ENCODE measurements around the gene PELI2.

PELI2 gene

GRCh38 chr14:56193347-56193746 is 75.1 kb downstream of the PELI2 start:
- in situ Hi-C loops (cut with MboI; ENCODE audit: low pct_unique_long_range_greater_than_20kb, low sequenced_read_pairs), result no loop called here
- DNase-seq, result no peak

DNA sequence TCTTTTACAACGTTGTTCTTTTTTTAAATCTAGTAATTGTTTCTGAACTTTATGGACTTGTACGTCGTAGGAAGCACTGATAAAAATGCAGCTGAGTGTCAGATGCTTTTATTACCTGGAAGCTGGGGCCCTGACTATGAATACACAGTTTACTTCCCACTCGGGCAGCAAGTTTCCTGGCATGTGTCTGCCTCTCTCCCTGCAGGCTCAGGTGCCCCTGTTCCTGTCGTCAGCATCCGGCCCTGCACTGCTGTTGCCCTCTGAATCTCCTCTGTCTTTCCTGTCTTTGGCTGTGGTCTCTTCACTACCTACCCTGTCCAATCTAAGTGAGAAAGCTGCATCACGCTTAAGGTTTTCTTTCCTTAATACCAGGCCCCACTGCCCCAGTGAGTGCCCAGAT is 75.8 kb downstream of the PELI2 start:
- in situ Hi-C loops (cut with MboI; ENCODE audit: low pct_unique_long_range_greater_than_20kb, low sequenced_read_pairs), result no loop called here
- DNase-seq, result no peak

DNA sequence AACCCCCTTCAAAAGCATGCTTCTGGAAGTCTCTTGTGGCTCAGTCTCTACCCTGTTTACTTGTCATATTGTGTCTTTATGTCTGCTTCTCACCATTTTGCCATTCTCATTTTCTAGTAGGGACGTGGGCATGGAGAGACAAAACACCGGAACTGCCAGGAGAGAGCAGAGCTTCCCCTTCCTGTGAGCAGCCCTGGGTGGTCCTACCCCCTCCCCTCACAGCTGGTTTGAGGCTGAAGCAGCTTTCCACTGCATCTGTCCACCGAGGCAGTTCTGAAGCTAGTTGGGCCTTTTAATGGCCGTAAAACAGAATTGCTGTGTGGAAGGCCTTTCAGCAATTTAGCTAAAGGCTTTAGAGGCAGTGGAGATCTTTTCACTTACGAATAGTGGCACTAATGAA is 77.0 kb downstream of the PELI2 start:
- in situ Hi-C loops (cut with MboI; ENCODE audit: low pct_unique_long_range_greater_than_20kb, low sequenced_read_pairs), result no loop called here
- peak; percentile 26 for DNase-seq

DNA sequence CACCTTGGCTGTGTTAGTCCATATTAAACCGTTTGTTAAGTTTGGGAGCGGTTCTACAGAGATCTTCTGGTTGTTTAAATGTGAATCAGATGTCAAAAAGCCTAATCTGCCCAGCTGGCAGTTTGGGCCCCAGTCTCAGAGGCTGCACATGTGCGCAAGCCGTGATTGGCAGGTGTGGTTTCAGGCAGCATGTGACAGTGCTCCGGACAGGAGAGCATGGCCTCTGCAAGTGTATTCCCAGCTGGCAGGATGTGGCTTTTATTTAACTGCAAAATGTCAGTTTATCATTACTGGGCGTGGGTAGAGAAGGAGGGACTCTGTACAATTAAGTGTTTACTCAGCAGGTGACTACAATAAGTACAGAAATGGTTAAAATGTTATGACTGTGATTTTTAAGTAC is 77.5 kb downstream of the PELI2 start:
- in situ Hi-C loops (cut with MboI; ENCODE audit: low pct_unique_long_range_greater_than_20kb, low sequenced_read_pairs), result no loop called here
- peak; percentile 70 for DNase-seq

DNA sequence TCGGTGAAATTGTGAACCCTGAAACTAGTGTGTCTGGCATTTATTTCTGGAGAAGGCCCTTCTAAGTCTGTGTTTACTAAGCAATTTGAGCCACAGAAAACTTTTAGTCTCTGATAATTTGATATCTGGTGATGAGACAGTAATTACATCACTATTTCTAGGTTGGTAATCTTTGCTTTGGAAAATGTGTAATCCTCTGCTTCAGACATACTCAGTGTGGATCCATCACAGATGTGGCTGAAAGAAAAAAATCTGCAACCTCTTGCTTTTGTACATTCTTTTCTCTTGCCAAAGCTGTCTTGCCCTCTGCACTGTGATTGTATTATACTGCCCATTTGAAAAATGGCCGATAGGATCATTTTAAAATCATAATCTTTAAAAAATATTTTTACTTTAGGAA is 78.1 kb downstream of the PELI2 start:
- in situ Hi-C loops (cut with MboI; ENCODE audit: low pct_unique_long_range_greater_than_20kb, low sequenced_read_pairs), result no loop called here

GRCh38 chr14:56197150-56197549 is 78.9 kb downstream of the PELI2 start:
- in situ Hi-C loops (cut with MboI; ENCODE audit: low pct_unique_long_range_greater_than_20kb, low sequenced_read_pairs), result no loop called here
- DNase-seq, result no peak

More for the DNA sequence above, 78.1 kb downstream of the PELI2 start:
- DNase-seq, result no peak

DNA sequence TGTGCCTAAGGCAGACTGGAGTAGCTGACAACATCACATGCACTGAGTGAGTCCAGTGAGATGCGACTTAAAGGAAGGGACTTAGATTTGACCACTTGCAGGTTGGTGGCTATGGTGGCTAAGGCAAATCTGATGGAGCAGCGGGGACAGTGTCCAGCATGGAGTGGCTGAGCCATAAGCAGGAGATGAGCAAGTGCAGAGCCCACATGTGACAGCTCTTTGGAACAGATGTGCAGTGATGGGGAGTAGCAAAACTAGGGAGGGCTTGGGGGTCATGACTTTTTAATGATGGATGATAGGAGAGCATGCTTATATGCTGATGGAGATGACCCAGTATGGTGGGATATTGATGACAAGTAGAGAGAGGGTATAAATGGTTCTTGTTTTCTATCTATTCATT is 80.2 kb downstream of the PELI2 start:
- in situ Hi-C loops (cut with MboI; ENCODE audit: low pct_unique_long_range_greater_than_20kb, low sequenced_read_pairs), result no loop called here
- no peak for DNase-seq

DNA sequence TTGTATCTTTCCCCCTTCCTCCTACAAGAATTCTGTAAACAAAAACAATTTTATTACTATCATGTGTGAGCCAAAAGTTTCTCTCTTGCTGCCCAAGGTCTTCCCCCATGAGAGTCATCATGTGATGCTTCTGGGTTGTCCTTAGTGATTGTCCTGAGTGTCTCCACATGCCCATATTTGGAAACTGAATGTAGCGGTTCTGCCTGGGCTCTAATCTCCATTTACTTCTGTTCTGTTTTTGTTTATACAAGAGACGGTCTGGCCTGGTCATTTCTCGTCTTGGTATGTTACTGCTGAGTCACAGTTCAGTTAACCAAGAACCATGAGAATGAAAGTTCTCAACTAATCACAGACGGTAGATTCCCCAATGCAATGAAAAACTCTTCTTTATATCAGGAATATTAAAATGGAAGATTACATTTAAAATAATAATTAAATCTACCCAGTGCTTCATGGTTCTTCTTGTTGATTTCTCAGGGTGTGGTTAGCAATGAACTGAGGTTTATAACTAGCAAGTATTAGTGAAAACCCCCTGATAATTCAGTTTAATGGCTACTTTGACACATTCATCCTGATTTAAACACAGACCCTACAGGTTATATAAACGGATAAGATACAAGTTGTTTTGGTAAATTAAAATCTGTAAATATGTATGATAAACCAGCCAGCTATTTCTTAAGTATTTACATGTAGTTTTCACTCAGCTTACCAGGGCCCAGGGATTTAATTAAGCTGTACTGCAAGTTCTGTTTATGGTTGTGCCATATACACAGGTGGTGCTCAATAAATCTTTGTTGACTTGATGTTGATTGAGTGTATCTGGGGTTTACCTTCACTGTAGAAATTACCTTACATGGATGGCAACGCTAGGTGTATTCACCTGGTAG is 81.1 kb downstream of the PELI2 start:
- peak; percentile 38 for DNase-seq
- in situ Hi-C loops (cut with MboI; ENCODE audit: low pct_unique_long_range_greater_than_20kb, low sequenced_read_pairs), result no loop called here

DNA sequence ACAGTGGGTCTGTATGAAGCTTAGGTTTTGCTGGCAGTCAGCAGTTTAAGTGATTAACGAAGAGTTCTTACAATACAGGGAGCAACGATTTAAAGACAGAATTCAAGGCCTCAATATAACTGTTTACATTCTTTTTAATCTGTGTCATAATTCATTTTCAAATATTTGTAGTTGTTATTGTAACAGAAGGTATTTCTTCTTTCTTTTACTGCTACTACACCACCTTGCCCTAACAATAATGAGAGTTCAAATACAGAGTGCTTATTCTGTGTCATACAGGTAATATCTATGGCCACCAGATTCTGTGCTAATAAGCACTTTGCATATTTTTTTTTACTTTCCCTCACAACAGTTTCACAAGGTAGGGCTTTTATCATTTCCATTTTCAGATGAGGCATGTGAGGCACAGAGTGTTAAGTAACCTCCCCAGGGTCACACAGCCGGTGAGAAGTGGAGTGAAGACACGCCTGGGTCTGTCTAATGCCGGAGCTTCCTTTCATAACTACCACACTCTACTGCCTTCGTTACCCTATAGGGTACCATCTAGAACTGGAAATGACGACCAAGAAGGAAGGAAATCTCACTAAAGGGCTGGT is 81.9 kb downstream of the PELI2 start:
- in situ Hi-C loops (cut with MboI; ENCODE audit: low pct_unique_long_range_greater_than_20kb, low sequenced_read_pairs), result no loop called here
- no peak for DNase-seq

GRCh38 chr14:56202256-56202655 is 84.0 kb downstream of the PELI2 start:
- no peak for DNase-seq

GRCh38 chr14:56205881-56206280 is 87.7 kb downstream of the PELI2 start:
- in situ Hi-C loops (cut with MboI; ENCODE audit: low pct_unique_long_range_greater_than_20kb, low sequenced_read_pairs), result no loop called here
- peak; percentile 13 for DNase-seq

More at GRCh38 chr14:56202256-56202655, 84.0 kb downstream of the PELI2 start:
- in situ Hi-C loops (cut with MboI; ENCODE audit: low pct_unique_long_range_greater_than_20kb, low sequenced_read_pairs), result no loop called here

DNA sequence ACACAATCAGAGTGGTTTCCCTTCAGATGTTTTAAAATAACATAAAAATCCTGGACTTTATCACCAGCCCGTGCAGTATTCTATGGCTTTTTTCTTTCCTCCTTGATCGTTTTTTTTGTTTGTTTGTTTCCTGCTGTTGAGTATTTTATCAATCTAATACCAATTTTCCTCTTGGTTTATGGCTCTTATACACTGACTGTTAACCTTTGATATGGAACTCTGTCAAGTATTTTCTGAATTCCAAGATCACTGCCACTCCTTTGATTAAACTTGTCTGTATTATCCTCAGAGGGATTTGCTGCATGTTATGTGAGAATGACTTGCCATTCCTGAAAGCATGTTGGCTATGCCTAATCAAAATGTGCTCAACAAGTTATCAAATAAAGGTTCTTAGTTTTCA is 88.4 kb downstream of the PELI2 start:
- in situ Hi-C loops (cut with MboI; ENCODE audit: low pct_unique_long_range_greater_than_20kb, low sequenced_read_pairs), result no loop called here
- DNase-seq, result no peak

- in situ Hi-C loops (cut with MboI; ENCODE audit: low pct_unique_long_range_greater_than_20kb, low sequenced_read_pairs), result no loop called here
- DNase-seq, result no peak
These were observed 89.5 kb downstream of the PELI2 start for GRCh38 chr14:56207626-56208292.

DNA sequence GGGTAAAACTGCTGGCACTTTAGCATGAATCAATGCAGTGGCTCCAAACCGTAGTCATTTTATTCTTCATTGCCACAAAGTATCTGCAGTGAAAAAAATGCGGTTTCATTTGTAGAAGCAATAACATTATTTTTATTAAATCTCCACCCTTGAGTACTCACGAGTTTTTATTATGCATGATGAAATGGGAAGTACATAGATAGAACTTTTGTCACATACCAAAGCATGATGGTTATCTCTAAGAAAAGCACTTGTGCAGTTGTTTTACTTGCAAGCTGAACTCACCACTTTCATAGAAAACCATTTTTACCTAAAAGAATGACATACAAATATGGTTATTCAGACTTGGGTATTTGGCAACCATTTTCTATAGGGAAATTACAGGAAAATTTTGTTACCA is 90.3 kb downstream of the PELI2 start:
- DNase-seq, result no peak
- in situ Hi-C loops (cut with MboI; ENCODE audit: low pct_unique_long_range_greater_than_20kb, low sequenced_read_pairs), result no loop called here

DNA sequence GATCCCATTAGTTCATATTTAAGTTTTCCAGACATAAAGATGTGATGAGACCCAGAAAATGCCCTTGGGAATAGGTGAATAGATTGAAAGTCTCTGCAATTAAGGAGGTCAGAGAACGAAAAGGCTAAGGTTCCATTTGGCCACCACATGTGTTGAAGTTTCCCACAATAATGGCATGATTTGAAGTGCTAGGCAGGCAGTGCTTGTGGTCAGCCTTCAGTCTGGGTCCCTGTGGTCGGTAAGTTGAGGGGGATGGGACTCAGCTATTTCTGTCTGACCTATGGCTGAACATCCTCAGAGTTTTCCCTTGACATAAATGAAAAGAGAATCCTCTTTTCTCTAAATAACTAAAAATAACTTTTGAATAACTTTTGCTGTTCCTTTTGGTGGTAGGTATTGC is 92.4 kb downstream of the PELI2 start:
- in situ Hi-C loops (cut with MboI; ENCODE audit: low pct_unique_long_range_greater_than_20kb, low sequenced_read_pairs), result no loop called here
- DNase-seq, result no peak

- in situ Hi-C loops (cut with MboI; ENCODE audit: low pct_unique_long_range_greater_than_20kb, low sequenced_read_pairs), result no loop called here
- no peak for DNase-seq
These were observed 92.9 kb downstream of the PELI2 start for GRCh38 chr14:56211084-56211483.

GRCh38 chr14:56211844-56212243 is 93.6 kb downstream of the PELI2 start:
- in situ Hi-C loops (cut with MboI; ENCODE audit: low pct_unique_long_range_greater_than_20kb, low sequenced_read_pairs), result no loop called here
- DNase-seq, result no peak

GRCh38 chr14:56212521-56212920 is 94.3 kb downstream of the PELI2 start:
- in situ Hi-C loops (cut with MboI; ENCODE audit: low pct_unique_long_range_greater_than_20kb, low sequenced_read_pairs), result no loop called here
- no peak for DNase-seq

DNA sequence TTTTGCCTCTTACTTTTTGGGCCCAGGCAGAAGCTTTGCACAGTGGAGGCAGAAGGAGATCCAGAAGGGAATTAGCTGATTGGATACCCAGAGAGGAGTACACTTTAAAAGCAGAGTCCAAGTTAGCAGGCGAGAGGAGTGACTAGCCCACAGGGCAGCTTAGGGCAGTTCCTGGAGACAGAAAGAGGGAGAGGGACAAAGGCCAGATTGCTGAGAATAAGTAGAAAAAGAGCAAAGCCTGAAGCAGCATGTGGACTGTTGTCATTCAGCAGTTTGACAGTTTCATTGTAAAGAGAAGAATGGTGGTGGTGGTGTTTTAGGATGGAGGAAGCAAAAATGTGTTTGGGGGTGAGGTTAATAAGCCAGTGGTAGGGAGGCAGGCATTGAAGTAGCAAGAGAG is 95.1 kb downstream of the PELI2 start:
- in situ Hi-C loops (cut with MboI; ENCODE audit: low pct_unique_long_range_greater_than_20kb, low sequenced_read_pairs), result no loop called here
- no peak for DNase-seq

DNA sequence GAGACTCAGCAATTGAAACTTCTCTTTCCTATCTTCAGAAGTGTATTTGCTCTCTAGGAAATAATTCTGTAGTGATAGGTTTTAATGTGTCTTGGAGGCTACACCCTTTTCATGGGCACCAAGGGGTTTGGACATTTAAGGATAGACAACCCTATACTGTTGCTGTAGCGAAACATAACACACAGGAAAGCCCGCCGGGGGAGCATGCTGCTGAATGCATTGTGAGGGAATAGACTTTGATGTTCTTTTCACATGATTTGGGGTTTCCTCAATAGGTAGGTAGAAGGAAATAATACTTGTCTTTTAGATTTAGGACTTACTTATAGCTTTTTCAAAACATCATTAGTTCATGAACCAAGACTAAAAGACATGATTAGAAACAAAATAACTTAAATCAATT is 97.0 kb downstream of the PELI2 start:
- in situ Hi-C loops (cut with MboI; ENCODE audit: low pct_unique_long_range_greater_than_20kb, low sequenced_read_pairs), result no loop called here

More for the DNA sequence above, 97.0 kb downstream of the PELI2 start:
- DNase-seq, result no peak

Data from KBM-7 (cell line).